GM19467 (cell line): ENCODE data around the gene CAMTA1.

Source experiments
- ATAC-seq: cut with Tn5 transposase; IDR thresholded peaks from one replicate; pipeline ENCODE4 v1.9.1; 2021; ENCODE audit warnings: mild to moderate bottlenecking, moderate library complexity; ENCODE audit not compliant: unreplicated experiment

Gene CAMTA1

DNA sequence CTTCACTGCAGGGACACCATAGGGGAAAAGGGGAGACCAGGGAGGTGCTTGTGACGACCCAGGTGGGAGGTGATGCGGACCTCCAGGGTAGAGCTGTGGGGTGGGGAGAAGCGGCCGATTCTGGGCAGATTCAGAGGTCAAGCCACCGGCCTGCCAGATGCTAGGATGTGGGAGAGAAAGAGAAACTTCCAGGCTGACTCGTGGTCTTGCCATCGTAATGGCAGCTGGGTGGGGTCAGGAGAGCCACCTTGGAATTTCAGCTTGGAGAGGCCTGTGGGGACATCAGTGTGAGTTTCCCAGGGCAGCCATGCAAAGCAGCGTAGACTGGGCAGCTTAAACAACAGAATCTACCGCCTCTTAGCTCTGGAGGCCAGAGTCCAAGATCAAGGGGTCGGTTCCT, 727.8 kb downstream of the CAMTA1 start:
- ATAC-seq, result no peak

DNA sequence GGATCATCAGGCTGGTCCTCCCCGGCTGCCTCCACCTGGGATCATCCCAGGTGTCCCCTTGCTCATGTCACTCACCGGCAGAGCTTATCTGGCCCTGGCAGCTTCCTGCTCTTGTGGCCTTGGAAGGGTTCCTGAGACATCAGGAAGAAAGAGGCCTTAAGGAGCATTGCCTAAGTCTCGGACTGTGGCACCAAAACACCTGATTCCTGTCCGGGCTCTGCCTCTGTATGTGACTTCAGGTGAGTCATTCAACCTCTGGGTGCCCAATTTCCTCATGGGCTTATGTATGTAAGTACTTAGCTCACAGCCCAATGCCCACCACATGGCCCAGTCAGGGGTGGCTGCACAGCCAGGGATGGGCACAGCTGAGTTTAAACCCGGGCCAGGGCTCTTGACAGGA, 729.9 kb downstream of the CAMTA1 start:
- ATAC-seq, result no peak

DNA sequence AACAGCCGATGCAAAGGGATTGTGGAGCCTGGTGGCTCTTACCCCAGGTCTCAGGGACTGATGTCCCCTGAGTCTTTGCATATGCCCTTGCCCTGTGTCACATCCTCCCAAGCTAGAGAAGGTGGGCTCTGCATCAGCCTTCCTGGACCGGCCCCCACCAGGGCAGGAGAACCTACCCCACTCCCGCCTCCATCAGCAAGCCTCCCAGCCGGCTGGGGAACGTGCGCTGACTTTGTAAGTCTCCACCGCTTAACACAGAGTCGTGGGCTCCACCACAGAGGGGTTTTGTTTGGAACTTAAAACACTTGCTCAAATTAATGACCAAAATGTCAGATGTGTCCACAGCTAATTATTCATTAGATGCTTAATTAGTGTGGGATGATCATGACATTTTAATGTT, 730.6 kb downstream of the CAMTA1 start:
- ATAC-seq, result no peak

DNA sequence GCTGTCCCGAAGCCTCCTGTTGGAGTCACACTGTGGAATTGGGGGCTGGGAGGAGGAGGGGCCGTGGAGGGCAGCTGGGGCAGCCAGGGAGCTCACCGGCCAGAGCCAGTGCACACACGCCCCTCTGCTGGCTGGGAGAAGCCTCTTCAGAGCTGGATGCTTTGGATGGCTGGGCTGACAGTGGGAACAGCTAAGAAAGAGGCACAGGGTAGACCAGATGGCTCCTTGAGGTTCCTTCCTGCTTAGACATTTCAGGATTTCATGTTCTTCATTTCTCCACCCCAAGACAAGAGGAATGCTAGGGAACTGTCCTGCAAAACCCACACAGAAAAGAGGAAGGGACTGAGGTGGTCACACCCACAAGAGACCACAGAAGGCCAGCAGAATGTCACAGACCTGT, 731.1 kb downstream of the CAMTA1 start:
- no peak for ATAC-seq

DNA sequence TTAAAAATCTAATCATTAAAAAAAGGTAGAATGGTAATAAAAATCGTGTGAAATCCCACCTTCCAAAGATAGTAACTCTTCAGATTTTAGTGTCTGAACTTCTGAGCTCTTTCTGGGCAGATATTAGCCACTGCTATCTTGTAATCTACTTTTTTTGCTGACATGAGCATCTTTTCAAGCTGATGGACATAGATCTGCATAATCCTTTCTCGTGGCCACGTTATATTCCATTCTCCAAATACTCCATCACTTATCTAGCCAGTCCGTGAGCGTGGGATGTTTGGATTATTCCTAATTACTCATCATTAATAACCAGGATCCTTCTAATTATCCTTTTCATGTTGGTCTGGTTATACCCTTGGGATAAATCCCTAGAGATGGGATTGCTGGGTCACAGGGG, 731.7 kb downstream of the CAMTA1 start:
- ATAC-seq, result no peak

DNA sequence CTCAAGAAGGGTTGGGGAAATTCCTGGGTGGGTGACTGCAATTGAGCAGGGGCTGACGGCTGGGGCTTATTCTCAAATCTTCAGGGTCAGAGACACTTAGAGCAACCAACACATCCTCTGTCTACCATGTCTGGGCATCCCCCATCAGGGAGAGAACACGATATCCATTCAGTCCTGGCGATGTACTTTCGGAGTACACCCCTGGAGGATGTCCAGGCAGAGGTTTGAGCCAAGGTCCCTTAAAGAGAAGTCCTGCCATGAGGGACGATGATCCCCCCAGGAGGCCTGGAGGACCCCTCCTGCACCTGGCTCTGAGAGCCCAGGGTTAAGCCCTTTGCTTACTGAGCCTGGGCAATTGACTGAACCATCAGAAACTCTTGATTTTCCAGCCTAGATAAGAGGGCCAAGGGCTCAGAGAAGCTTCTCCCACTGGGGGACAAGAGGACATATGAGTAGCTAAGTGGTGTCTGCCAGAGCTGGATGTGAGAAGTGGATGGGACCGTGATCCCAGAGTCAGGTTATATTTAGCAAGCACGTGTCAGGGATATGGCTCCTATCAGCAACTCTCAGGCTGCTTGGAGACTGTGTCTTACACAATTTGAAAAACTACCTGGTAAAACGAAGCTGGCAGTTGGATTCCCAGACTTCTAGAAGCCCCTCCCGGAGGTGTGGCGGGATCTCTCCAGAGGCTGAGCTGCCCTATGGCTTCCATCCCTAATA, 732.5 kb downstream of the CAMTA1 start:
- ATAC-seq, result no peak

DNA sequence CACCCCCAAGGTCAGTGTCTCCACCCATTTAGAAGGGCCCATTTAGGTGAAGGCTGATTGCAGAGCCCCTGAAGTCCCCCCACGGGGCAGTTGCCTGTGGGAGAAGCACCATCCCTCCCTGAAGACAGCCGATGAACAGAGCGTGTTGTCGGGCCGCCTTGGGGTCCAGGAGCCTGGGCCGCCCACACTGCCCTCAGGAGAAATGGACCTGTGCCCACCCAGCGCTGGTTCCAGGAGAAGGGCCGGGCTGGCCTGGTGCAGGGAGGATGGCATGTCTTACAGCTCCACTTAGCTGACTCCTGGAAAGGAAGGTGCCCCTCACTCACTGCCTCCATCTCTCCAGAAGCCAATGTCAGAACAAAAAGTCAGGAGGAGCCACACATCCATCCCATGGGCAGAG, 733.2 kb downstream of the CAMTA1 start:
- no peak for ATAC-seq

DNA sequence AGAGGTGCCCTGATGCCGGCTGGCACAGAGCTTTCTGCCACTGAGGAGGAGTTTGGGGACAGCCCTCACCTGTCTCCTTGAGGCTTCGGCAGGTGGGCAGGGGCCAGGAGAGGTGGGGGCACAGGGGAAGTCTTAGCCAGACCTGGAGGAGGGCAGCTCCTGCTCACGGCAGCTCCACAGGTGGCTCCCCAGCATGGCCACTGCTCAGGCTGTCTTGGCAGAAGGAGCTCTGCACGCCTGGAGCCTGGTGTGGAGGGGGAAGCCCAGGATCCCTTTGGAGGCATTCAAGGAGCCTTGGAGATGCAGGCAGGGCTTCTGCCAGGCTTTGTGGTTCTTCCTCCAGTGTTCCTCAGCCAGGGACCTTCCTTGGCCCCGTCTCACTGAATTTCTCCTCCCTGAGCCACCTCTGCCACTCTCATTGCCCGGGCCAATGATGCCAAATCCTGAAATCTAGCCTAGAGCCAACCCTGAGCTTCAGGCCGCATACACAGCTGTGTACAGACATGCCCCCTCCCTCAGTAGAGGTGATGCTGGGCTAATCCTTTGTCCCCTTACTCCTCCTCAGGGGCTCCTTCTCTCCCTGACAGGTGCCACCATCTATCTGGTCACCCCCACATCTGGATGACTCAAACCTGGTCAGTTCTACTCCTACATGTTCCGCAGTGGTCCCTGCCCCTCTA, 734.1 kb downstream of the CAMTA1 start:
- ATAC-seq, result no peak

DNA sequence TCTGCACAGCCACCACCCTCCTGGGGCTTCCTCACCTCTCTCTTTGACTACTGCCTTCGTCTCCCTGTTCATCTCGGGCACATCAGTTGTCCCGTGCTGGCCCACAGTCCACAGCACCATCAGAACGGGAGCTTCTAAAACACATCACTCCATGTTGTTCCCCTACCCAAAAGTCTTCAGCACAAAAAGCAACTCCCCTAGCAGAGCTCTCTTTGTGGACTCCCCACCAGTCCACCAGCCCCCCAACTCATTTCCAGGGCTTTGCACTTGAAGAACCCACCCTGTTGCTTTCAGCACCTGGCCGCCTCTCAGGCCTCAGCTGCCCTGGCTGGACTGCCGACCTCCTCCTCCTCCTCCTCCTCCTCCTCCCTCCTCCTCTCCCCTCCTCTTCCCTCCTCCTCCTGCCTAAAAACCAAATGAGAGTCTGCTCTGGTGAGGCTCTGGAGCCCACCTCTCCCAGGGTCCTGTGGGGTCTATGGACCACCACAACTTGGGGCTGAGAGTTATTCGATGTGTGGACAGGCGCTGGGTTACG, 734.7 kb downstream of the CAMTA1 start:
- ATAC-seq, result no peak

DNA sequence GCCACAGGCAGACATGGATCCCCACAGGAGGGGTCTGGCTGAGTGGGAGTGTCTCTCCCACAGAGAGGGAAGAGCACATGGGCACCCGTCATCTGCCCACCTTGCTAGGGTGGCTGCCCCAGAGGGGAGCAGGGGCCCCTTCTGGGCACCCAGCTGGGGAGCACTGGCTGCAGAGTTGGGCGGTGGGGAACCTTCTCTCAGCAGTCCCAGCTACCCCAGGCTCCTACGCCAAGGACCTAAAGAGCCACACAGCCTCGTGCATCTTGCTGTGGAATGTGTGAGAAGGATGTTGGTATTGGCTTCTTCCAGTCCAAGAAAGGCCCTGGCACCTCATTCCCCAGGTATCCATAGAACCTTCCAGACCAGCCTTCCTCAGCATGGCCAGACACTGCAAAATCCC, 735.2 kb downstream of the CAMTA1 start:
- ATAC-seq, result no peak

DNA sequence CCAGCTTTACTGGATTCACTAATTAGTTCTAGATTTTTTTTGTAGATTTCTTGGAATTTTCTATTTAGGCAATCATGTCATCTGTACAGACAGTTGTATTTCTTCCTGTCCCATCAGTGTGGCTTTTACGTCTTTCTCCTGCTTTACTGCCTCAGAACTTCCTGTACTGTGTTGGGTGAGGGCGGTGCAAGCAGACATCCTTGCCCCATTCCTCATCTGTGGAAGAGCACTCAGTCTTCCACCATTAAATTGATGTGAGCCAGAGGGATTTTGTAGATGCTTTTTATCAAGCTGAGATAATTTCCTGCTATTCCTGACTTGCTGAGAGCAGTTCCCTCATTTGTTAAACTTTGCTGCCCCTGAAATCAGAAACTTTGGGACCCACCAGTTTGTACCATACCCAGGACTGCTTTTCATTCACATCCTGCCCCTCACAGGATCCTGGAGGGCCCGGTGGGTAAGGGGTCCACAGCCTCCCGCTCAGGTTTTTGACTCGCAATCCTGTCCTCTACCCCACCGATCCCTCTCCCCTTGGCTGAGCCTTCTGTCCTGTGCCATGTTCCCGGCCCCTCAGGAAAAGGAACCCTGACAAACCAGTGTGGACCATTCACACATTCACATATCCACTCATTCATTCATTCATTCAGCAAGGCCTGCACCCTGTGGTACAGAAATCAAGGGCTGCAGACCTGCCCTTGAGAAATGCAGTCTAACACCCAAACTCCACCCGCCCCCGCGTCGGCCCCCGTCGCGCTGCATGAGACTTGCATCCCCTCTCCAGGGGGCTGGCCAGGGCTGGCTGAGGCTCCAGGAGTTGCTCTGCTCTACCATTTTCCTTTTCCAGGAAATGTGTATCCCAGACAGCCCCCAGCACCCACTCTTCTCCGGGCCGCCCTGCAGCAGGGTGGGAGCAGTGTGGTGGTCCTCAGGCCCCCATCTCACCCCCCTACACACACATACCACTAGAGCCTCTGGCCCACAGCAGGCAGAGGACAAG, 739.4 kb downstream of the CAMTA1 start:
- no peak for ATAC-seq

DNA sequence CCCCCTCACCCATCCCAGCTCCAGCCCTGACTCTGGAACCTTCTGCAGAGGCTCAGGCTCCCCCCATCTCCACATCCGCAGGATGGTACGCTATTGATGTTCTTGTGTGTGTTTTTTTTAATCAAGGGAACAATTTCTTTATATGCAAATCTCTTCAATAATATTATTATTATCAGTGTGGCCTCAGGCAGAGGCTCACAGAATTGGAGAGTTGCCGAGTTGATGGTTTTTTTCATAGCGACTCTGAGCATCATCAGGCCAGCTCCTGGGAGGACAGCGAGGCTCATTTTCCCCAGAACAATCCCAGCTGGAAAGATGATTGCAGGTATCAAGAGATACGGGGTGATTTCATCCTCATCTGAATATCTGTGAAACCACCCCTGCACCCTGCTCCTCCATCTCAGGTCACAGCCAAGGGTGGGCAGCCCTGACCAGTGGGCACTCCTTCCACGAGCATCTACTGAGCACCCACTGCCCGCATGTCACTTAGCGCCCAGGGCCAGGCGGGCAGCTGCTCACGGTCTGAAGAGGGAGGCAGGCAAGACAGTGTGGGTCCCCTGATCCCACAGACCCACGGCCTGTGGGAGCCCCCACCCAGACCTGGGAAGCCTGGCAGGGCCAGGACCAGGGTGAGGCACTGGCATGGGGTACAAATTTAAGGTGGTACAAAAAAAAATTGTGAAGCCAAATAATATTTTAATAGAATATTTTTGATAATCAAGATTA, 740.2 kb downstream of the CAMTA1 start:
- no peak for ATAC-seq

DNA sequence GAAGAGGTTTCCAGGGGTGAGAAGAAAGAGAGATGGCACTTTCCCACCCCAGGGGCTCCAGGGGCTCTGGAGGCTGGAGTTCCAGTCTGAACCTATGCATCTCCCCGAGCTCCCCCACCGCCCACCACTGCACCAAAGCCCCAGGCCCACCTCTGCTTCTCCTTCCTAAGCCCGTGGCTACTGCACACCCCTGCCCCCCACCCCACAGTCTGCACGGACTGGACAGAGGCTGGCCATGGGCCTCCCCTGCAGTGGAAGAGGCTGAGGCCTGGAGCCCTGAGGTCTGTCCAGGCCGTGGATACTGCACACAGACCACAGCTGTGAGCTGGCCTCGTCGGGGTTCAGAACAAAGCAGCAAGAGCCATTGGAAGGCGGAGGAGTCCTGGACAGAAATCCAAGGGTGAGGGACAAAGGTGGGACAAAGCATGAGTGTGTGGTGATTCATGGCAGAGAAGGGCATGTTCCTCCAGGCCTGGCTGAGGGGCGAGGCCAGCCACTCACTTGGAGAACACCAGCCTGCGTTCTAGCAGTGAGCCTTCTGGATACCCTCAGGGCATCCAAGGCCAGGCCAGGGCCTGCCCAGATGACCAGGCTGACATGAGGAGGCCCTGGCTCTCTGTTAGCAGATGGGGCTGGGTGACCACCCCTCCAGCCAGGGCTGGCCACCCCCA, 741.1 kb downstream of the CAMTA1 start:
- no peak for ATAC-seq

DNA sequence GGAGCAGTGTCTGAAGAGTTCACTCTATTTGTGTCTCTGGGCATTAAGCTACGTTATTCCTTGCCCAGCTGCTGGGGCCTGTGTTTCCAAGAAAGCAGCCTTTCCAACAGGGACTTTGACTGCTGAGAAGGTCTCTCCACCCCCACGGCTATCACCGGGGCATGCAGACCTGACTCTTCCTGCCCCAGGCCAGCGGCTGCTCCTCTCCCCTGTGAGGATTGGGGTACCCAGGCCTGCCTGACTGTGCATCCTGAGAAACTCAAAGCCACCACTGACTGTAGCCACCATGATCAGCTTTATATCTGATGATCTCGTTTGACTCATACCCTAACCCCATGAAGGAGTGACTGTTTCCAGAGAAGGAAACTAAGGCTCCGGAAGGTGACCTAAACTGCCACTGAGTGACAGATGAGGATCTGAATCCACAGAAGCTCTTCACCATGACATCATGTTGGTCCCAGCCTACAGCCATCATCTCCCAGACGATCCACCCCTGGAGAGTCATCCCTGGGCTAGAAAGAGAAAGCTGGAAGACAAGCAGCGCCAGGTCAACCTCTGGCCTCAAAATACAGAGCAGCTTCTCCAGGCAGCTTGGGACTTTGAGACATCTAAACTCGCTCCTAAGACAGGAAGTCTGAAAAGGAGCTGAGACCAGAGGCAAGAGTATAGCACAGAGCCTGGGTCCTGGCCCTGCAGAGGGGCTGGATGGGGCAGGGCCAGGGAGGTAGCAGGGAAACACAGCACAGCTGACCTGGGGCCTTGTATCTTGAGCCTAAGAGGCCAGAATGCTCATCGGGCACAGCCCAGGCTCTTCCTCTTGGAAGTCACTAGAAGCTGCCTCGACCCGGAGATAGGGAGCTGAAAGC, 741.8 kb downstream of the CAMTA1 start:
- ATAC-seq, result no peak

DNA sequence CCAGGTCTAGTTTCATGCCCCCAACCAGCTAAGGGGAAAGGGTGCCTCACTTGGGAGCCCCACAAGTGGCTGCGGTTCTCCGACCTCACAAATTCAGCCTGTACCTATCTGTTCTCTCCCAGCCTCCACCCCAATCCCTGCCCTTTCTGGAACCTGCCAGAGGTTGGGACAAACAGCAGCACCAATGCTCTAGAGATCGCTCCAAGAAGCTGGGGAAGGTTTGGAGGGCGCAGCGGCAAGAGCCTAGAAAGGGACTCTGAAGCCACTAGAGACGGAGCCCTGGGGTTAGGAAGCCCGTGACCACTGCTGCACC, 742.4 kb downstream of the CAMTA1 start:
- no peak for ATAC-seq

DNA sequence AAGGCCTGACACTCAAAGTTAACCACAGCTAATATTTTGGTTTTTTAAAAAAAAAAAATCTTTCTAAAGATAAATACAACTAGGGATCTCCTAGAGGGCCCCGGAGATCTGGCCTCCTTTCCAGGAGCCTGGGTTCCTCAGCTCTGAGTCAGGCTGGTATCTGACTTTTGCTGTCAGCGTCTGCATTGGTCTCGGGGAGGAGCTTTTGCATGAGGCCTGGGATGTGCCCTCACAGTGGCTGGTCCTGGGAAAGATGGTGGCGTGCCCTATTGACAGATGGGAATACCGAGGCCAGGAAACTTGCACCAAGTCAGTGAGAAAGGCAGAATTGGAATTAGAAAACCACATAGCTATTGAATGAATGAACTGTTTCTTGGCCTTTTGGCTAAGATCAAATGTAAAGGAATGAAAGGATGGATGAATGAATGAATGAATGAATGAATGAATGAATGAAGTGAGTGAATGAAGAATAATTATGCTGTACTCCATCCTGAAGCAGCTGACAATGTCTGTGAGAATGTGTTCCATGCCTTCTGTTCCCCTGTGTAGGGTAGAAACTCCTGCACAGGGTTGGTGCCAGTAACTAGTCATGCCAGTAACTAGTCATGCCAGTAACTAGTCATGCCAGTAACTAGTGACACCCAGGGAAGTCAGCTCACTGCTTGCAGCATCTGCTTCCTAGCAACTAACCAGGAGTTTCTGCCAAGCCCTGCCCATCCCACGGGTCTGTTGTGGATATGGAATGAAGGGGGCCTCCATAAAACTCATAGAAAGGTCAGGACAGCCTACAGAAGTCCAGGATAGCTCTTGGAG, 743.3 kb downstream of the CAMTA1 start:
- no peak for ATAC-seq

DNA sequence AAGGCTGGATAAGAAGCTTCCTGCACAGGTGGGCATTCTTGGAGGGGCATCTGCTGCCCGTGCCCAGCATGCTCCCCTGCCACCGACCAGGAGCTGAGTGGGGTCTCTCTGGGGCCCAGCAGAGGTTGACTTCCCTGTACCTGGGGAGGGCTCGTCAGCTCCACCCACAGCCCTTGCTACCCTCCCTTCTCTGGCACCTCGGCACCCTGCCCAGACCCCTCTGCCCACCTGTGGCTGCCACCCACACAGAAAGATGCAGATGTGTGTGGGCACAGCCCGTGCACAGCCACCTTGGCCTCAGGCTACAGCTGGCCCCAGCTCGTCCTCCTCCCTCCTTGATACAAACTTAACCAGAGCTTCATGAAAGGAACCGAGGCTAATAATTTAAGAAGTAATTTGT, 744.7 kb downstream of the CAMTA1 start:
- no peak for ATAC-seq

DNA sequence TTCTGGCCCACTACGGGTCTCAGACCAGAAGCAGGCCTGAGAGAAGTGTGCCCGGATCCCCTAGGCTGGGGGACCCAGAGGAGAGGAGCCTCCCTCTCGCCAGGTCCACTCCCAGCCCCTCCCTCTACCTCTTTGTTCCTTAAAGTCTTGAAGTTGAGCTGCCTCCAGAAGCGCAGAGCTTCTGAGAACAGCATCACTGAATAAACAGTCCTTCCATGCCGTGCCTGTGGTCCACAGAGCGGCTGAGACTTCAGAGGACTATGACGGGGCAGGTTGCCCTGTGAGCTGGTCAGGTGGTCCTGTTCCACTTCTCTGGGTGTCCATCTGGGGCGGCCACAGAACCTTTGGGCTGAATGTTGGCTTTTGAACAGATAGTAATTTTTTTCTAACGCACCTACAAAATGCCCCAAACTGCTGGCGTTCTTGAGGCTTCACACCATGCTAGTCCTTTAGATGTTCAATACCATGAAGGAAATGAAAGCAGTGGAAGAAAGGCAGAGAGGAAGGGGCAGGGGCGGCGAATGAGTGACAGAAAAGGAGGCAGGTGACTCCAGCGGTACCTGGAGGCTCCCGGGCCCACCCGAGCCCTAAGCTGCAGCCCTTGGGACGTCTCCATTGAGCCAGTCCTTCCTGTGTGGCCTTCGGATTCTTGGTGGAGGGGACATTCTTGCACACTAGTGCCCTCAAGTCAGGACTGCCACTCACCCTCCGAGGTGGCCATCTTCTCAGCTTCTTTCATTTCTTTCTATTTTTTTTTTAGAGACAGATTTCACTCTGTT, 746.5 kb downstream of the CAMTA1 start:
- no peak for ATAC-seq
